Panc1 (cell line): ENCODE measurements around the gene MCM6.

Source experiments
- CTCF ChIP-seq: fragments of 450-650 bp; IDR thresholded peaks from 2 replicates; pipeline ENCODE4 v1.5.1; 2017; ENCODE audit warnings: mild to moderate bottlenecking
- POLR2AphosphoS5 ChIP-seq: IDR thresholded peaks from 2 replicates; pipeline ENCODE4 v1.6.1; 2012; ENCODE audit warnings: mild to moderate bottlenecking, low read depth, low read length, moderate library complexity
- REST ChIP-seq, 2 experiments: IDR thresholded peaks; 2 replicates each; pipeline ENCODE4 v1.6.1; 2011 to 2012; ENCODE audit warnings: low read depth in 2 of 2, control low read depth in 1 of 2, low read length in 1 of 2, mild to moderate bottlenecking in 1 of 2, moderate library complexity in 1 of 2; ENCODE audit not compliant: insufficient read depth in 1 of 2
- SIN3A ChIP-seq: IDR thresholded peaks from 2 replicates; pipeline ENCODE4 v1.6.1; 2012; ENCODE audit warnings: low read depth, mild to moderate bottlenecking, low read length, moderate library complexity, borderline replicate concordance; ENCODE audit not compliant: insufficient read depth
- TCF7L2 ChIP-seq: IDR thresholded peaks from 2 replicates; pipeline ENCODE4 v1.6.1; 2011; ENCODE audit warnings: mild to moderate bottlenecking, low read depth, low read length, inconsistent platforms

GRCh38 chr2:135844301-135844895 is 31.8 kb downstream of the MCM6 start:
- TF ChIP-seq POLR2AphosphoS5 (no peak), CTCF (no peak), SIN3A (no peak), REST (IDR thresholded peaks at IDR 0.05; ENCODE audit: insufficient read depth in 1 of 2, low read depth in 2 of 2, low read length in 1 of 2) (no peak), TCF7L2 (no peak)
